Measurements from ENCODE around the gene PSEN1. TPM values are rescaled to one million over a fixed set of nuclear protein-coding genes. Genes with fewer than 3 reads are reported as not detected.

PSEN1 gene
- total RNA-seq, 1 experiment from 2014 or later = 26.9 TPM

DNA sequence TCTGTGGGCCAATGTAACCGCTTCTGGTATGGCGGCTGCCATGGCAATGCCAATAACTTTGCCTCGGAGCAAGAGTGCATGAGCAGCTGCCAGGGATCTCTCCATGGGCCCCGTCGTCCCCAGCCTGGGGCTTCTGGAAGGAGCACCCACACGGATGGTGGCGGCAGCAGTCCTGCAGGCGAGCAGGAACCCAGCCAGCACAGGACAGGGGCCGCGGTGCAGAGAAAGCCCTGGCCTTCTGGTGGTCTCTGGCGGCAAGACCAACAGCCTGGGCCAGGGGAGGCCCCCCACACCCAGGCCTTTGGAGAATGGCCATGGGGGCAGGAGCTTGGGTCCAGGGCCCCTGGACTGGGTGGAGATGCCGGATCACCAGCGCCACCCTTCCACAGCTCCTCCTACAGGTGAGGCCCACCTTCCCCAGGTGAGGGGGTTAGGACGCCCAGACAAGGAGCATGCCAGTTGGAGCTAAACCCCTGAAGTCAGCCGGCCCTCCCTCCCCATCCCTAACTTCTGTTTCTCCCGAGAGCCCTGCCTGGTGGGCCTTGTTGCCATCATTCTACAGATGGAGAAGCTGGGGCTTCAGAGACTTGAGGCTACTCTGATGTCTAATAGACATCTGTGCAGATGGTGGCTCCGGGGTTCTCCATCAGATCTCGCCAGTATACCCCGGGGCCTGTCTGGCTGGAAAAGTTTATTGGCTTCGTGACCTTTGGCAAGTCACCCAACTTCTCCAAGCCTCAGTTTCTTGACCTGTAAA lies 126.3 kb downstream of the PSEN1 start:
- Histone ChIP-seq H3K9ac (ENCODE audit: low read length) (no peak overlapping the region), H3K36me3 (ENCODE audit: control insufficient read depth in 1 of 2, insufficient read depth in 2 of 2, low read length in 2 of 2) (no peaks in the 10 kb centered on the region), H3K4me1 (ENCODE audit: control insufficient read depth in 1 of 2, insufficient read depth in 2 of 2, low read length in 2 of 2) (no peaks in the 10 kb centered on the region), H3K27ac (ENCODE audit: low read depth, low read length) (no peak overlapping the region), H3K9me2 (ENCODE audit: insufficient read depth) (no peaks in the 10 kb centered on the region), H3K79me2 (ENCODE audit: insufficient read depth, low read length) (no peaks in the 10 kb centered on the region), H2AFZ (ENCODE audit: low read depth, low read length, poor library complexity, severe bottlenecking) (no peak overlapping the region), H3K9me3 (ENCODE audit: control insufficient read depth in 1 of 2, insufficient read depth in 1 of 2, low read depth in 1 of 2, low read length in 2 of 2) (no peaks in the 10 kb centered on the region), H4K20me1 (ENCODE audit: insufficient read depth) (no peaks in the 10 kb centered on the region), H3K4me2 (ENCODE audit: low read length) (no peak overlapping the region), H3K4me3 (replicated peaks in 1 of 2; ENCODE audit: low read depth in 1 of 2, low read length in 2 of 2) (no peak overlapping the region), H3K27me3 (ENCODE audit: insufficient read depth, low read length) (no peaks in the 10 kb centered on the region)
- CTCF ChIA-PET = no interaction called here
- RAD21 ChIA-PET (ENCODE audit: low non-redundant PET in 1 of 2, low total read pairs in 2 of 2, uncharacterized antibody in 2 of 2, unreplicated experiment in 2 of 2) = no interaction called here
- intact Hi-C loops (cut with micrococcal nuclease) = no loop called here
- no peak for ATAC-seq
- no peak for DNase-seq (ENCODE audit: low read depth, low spot score)
- POLR2A ChIA-PET = interaction anchor here (0.6 kb wide), 1 partner anchor 196 kb away, joined by 4 read pairs; no protein-coding TSS in a partner anchor
- no TSS peak for BruUV-seq (replicated peaks)
- TF ChIP-seq CTCF (IDR thresholded peaks at IDR 0.05 in 2 of 3, conservative IDR thresholded peaks at IDR 0.05 in 1 of 3; ENCODE audit: borderline replicate concordance in 1 of 3, insufficient read depth in 1 of 3, low read depth in 2 of 3, low read length in 2 of 3) = no peak
- no peak for TF ChIP-seq RAD21 (IDR thresholded peaks at IDR 0.05; ENCODE audit: low read depth)
- TF ChIP-seq POLR2A (IDR thresholded peaks at IDR 0.05; ENCODE audit: borderline replicate concordance, extremely low read depth, insufficient read depth, insufficient read length) = no peak
- TF ChIP-seq SIN3A (IDR thresholded peaks at IDR 0.05; ENCODE audit: low read depth) = no peak
- TF ChIP-seq SRF (IDR thresholded peaks at IDR 0.05; ENCODE audit: low read depth) = no peak
- no peak for TF ChIP-seq TCF7L2 (IDR thresholded peaks at IDR 0.05; ENCODE audit: borderline replicate concordance, extremely low read depth, insufficient read depth, insufficient read length)
- TF ChIP-seq, protein P1, sequence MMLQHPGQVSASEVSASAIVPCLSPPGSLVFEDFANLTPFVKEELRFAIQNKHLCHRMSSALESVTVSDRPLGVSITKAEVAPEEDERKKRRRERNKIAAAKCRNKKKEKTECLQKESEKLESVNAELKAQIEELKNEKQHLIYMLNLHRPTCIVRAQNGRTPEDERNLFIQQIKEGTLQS (IDR thresholded peaks at IDR 0.05) = no peak
- TF ChIP-seq ZNF274 (IDR thresholded peaks at IDR 0.05; ENCODE audit: low read depth, low read length) = no peak
- no peak for TF ChIP-seq POLR2AphosphoS5 (IDR thresholded peaks at IDR 0.05; ENCODE audit: low read depth, low read length)
- no peak for TF ChIP-seq MAX (IDR thresholded peaks at IDR 0.05)
- TF ChIP-seq FOSL1 (IDR thresholded peaks at IDR 0.05; ENCODE audit: low read depth) = no peak
- no peak for TF ChIP-seq ELF1 (IDR thresholded peaks at IDR 0.05; ENCODE audit: borderline replicate concordance, low read depth)
- TF ChIP-seq, protein P2, sequence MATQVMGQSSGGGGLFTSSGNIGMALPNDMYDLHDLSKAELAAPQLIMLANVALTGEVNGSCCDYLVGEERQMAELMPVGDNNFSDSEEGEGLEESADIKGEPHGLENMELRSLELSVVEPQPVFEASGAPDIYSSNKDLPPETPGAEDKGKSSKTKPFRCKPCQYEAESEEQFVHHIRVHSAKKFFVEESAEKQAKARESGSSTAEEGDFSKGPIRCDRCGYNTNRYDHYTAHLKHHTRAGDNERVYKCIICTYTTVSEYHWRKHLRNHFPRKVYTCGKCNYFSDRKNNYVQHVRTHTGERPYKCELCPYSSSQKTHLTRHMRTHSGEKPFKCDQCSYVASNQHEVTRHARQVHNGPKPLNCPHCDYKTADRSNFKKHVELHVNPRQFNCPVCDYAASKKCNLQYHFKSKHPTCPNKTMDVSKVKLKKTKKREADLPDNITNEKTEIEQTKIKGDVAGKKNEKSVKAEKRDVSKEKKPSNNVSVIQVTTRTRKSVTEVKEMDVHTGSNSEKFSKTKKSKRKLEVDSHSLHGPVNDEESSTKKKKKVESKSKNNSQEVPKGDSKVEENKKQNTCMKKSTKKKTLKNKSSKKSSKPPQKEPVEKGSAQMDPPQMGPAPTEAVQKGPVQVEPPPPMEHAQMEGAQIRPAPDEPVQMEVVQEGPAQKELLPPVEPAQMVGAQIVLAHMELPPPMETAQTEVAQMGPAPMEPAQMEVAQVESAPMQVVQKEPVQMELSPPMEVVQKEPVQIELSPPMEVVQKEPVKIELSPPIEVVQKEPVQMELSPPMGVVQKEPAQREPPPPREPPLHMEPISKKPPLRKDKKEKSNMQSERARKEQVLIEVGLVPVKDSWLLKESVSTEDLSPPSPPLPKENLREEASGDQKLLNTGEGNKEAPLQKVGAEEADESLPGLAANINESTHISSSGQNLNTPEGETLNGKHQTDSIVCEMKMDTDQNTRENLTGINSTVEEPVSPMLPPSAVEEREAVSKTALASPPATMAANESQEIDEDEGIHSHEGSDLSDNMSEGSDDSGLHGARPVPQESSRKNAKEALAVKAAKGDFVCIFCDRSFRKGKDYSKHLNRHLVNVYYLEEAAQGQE (IDR thresholded peaks at IDR 0.05; ENCODE audit: low read depth) = no peak
- TF ChIP-seq EZH2phosphoT487 (IDR thresholded peaks at IDR 0.05; ENCODE audit: borderline replicate concordance) = no peak
- TF ChIP-seq CBX3 (IDR thresholded peaks at IDR 0.05; ENCODE audit: low read depth) = no peak
- TF ChIP-seq YY1 (IDR thresholded peaks at IDR 0.05; ENCODE audit: extremely low read depth, insufficient replicate concordance, low read depth, low read length) = no peak
- TF ChIP-seq, protein P3, sequence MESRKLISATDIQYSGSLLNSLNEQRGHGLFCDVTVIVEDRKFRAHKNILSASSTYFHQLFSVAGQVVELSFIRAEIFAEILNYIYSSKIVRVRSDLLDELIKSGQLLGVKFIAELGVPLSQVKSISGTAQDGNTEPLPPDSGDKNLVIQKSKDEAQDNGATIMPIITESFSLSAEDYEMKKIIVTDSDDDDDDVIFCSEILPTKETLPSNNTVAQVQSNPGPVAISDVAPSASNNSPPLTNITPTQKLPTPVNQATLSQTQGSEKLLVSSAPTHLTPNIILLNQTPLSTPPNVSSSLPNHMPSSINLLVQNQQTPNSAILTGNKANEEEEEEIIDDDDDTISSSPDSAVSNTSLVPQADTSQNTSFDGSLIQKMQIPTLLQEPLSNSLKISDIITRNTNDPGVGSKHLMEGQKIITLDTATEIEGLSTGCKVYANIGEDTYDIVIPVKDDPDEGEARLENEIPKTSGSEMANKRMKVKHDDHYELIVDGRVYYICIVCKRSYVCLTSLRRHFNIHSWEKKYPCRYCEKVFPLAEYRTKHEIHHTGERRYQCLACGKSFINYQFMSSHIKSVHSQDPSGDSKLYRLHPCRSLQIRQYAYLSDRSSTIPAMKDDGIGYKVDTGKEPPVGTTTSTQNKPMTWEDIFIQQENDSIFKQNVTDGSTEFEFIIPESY (IDR thresholded peaks at IDR 0.05; ENCODE audit: extremely low read depth, insufficient replicate concordance, low read length) = no peak
- no peak for TF ChIP-seq SP1 (IDR thresholded peaks at IDR 0.05; ENCODE audit: low read depth)
- no peak for TF ChIP-seq ZFX (IDR thresholded peaks at IDR 0.05)

Data from HCT116 (cell line).